ENCODE data around the gene SULT1E1.

Gene SULT1E1

GRCh38 chr4:69875576-69875975 is 15.6 kb upstream of the SULT1E1 start:
- peaks cover 7% of the 10 kb centered on the region for H3K4me1 ChIP-seq (ENCODE audit: control insufficient read depth, insufficient read depth, low read length)
- no peaks in the 10 kb centered on the region for H3K27me3 ChIP-seq (ENCODE audit: control insufficient read depth, insufficient read depth, low read length)
- H3K36me3 ChIP-seq (ENCODE audit: control insufficient read depth, insufficient read depth, low read length), result no peaks in the 10 kb centered on the region
- no peaks in the 10 kb centered on the region for H3K9me3 ChIP-seq (ENCODE audit: control insufficient read depth, low read length)
- no peak overlapping the region for H3K9ac ChIP-seq (ENCODE audit: low read length)
- H3K4me3 ChIP-seq (ENCODE audit: low read length), result no peak overlapping the region

GRCh38 chr4:69874507-69874906 is 14.6 kb upstream of the SULT1E1 start:
- Histone ChIP-seq H3K27me3 (ENCODE audit: control insufficient read depth, insufficient read depth, low read length) (no peaks in the 10 kb centered on the region), H3K4me3 (ENCODE audit: low read length) (no peak overlapping the region), H3K9ac (ENCODE audit: low read length) (no peak overlapping the region), H3K9me3 (ENCODE audit: control insufficient read depth, low read length) (no peaks in the 10 kb centered on the region), H3K36me3 (ENCODE audit: control insufficient read depth, insufficient read depth, low read length) (no peaks in the 10 kb centered on the region), H3K4me1 (ENCODE audit: control insufficient read depth, insufficient read depth, low read length) (peaks cover 7% of the 10 kb centered on the region)

- H3K36me3 ChIP-seq (ENCODE audit: control insufficient read depth, insufficient read depth, low read length), result no peaks in the 10 kb centered on the region
- H3K4me1 ChIP-seq (ENCODE audit: control insufficient read depth, insufficient read depth, low read length), result peaks cover 10% of the 10 kb centered on the region
- no peak overlapping the region for H3K4me3 ChIP-seq (ENCODE audit: low read length)
- no peaks in the 10 kb centered on the region for H3K9me3 ChIP-seq (ENCODE audit: control insufficient read depth, low read length)
- no peaks in the 10 kb centered on the region for H3K27me3 ChIP-seq (ENCODE audit: control insufficient read depth, insufficient read depth, low read length)
- no peak overlapping the region for H3K9ac ChIP-seq (ENCODE audit: low read length)
Measured at GRCh38 chr4:69861756-69862155, 1.8 kb upstream of the SULT1E1 start.

GRCh38 chr4:69860521-69861298 is 765 bp upstream of the SULT1E1 start:
- no peak overlapping the region for H3K4me3 ChIP-seq (ENCODE audit: low read length)
- H3K9me3 ChIP-seq (ENCODE audit: control insufficient read depth, low read length), result no peaks in the 10 kb centered on the region
- no peak overlapping the region for H3K9ac ChIP-seq (ENCODE audit: low read length)
- peaks cover 10% of the 10 kb centered on the region for H3K4me1 ChIP-seq (ENCODE audit: control insufficient read depth, insufficient read depth, low read length)
- H3K27me3 ChIP-seq (ENCODE audit: control insufficient read depth, insufficient read depth, low read length), result no peaks in the 10 kb centered on the region
- H3K36me3 ChIP-seq (ENCODE audit: control insufficient read depth, insufficient read depth, low read length), result no peaks in the 10 kb centered on the region

- Histone ChIP-seq H3K4me1 (ENCODE audit: control insufficient read depth, insufficient read depth, low read length) (peaks cover 10% of the 10 kb centered on the region), H3K27me3 (ENCODE audit: control insufficient read depth, insufficient read depth, low read length) (no peaks in the 10 kb centered on the region), H3K9ac (ENCODE audit: low read length) (no peak overlapping the region), H3K9me3 (ENCODE audit: control insufficient read depth, low read length) (no peaks in the 10 kb centered on the region), H3K4me3 (ENCODE audit: low read length) (no peak overlapping the region), H3K36me3 (ENCODE audit: control insufficient read depth, insufficient read depth, low read length) (no peaks in the 10 kb centered on the region)
Measured at GRCh38 chr4:69859140-69859685, 732 bp downstream of the SULT1E1 start.

GRCh38 chr4:69858690-69859089 is 1.3 kb downstream of the SULT1E1 start:
- H3K27me3 ChIP-seq (ENCODE audit: control insufficient read depth, insufficient read depth, low read length), result no peaks in the 10 kb centered on the region
- H3K36me3 ChIP-seq (ENCODE audit: control insufficient read depth, insufficient read depth, low read length), result no peaks in the 10 kb centered on the region
- H3K4me1 ChIP-seq (ENCODE audit: control insufficient read depth, insufficient read depth, low read length), result peaks cover 10% of the 10 kb centered on the region
- H3K9ac ChIP-seq (ENCODE audit: low read length), result no peak overlapping the region
- H3K4me3 ChIP-seq (ENCODE audit: low read length), result no peak overlapping the region
- no peaks in the 10 kb centered on the region for H3K9me3 ChIP-seq (ENCODE audit: control insufficient read depth, low read length)

- H3K36me3 ChIP-seq (ENCODE audit: control insufficient read depth, insufficient read depth, low read length), result no peaks in the 10 kb centered on the region
- H3K9ac ChIP-seq (ENCODE audit: low read length), result no peak overlapping the region
- H3K4me3 ChIP-seq (ENCODE audit: low read length), result no peak overlapping the region
- peaks cover 10% of the 10 kb centered on the region for H3K4me1 ChIP-seq (ENCODE audit: control insufficient read depth, insufficient read depth, low read length)
- H3K9me3 ChIP-seq (ENCODE audit: control insufficient read depth, low read length), result no peaks in the 10 kb centered on the region
- no peaks in the 10 kb centered on the region for H3K27me3 ChIP-seq (ENCODE audit: control insufficient read depth, insufficient read depth, low read length)
Measured at GRCh38 chr4:69855822-69856221, 4.1 kb downstream of the SULT1E1 start.

- Histone ChIP-seq H3K4me3 (ENCODE audit: low read length) (no peak overlapping the region), H3K4me1 (ENCODE audit: control insufficient read depth, insufficient read depth, low read length) (no peaks in the 10 kb centered on the region), H3K9me3 (ENCODE audit: control insufficient read depth, low read length) (no peaks in the 10 kb centered on the region), H3K36me3 (ENCODE audit: control insufficient read depth, insufficient read depth, low read length) (no peaks in the 10 kb centered on the region), H3K9ac (ENCODE audit: low read length) (no peak overlapping the region), H3K27me3 (ENCODE audit: control insufficient read depth, insufficient read depth, low read length) (no peaks in the 10 kb centered on the region)
Measured at GRCh38 chr4:69849969-69850368, 10.0 kb downstream of the SULT1E1 start.

DNA sequence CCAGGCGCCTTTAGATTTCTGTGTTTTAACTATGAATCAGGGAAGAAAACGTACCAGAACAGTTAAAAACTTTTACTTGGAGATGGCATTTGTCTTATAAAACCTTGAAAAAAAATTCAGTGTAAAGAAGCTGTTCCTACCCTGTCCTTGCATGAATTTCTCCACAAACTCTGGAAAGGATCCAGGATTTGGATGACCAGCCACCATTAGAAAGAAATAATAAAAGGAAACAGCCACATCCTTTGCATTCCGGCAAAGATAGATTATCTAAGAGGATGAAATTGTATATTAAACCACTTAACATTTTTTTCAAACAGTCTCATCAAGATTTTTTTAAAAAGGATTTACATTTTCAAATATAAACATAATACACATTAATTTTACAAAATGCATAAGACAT is 10.6 kb downstream of the SULT1E1 start:
- Histone ChIP-seq H3K9me3 (ENCODE audit: control insufficient read depth, low read length) (no peaks in the 10 kb centered on the region), H3K4me3 (ENCODE audit: low read length) (no peak overlapping the region), H3K27me3 (ENCODE audit: control insufficient read depth, insufficient read depth, low read length) (no peaks in the 10 kb centered on the region), H3K4me1 (ENCODE audit: control insufficient read depth, insufficient read depth, low read length) (peaks cover 5% of the 10 kb centered on the region), H3K9ac (ENCODE audit: low read length) (no peak overlapping the region), H3K36me3 (ENCODE audit: control insufficient read depth, insufficient read depth, low read length) (no peaks in the 10 kb centered on the region)

GRCh38 chr4:69848028-69848427 is 11.9 kb downstream of the SULT1E1 start:
- Histone ChIP-seq H3K4me1 (ENCODE audit: control insufficient read depth, insufficient read depth, low read length) (peaks cover 6% of the 10 kb centered on the region), H3K27me3 (ENCODE audit: control insufficient read depth, insufficient read depth, low read length) (no peaks in the 10 kb centered on the region), H3K4me3 (ENCODE audit: low read length) (no peak overlapping the region), H3K36me3 (ENCODE audit: control insufficient read depth, insufficient read depth, low read length) (no peaks in the 10 kb centered on the region), H3K9me3 (ENCODE audit: control insufficient read depth, low read length) (no peaks in the 10 kb centered on the region), H3K9ac (ENCODE audit: low read length) (no peak overlapping the region)

DNA sequence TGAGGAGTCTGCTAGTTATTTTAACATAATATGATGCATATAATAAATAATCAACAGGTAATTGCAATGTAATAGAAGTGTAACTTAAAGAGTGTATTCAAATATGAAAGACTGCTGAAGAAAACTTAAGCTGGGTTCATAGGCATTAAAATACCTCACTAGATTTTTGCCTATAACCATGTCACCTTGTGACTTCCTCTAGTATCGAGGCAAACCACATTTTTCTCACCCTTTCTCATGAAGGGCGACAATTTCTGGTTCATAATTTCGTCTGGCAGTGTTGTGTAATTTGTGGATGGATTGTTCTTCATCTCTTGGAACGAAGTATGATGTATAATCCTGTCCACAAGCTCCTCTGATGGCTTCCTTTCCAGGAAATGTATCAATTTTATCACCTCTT is 16.0 kb downstream of the SULT1E1 start:
- Histone ChIP-seq H3K4me3 (ENCODE audit: low read length) (no peak overlapping the region), H3K4me1 (ENCODE audit: control insufficient read depth, insufficient read depth, low read length) (peaks cover 6% of the 10 kb centered on the region), H3K36me3 (ENCODE audit: control insufficient read depth, insufficient read depth, low read length) (no peaks in the 10 kb centered on the region), H3K9ac (ENCODE audit: low read length) (no peak overlapping the region), H3K27me3 (ENCODE audit: control insufficient read depth, insufficient read depth, low read length) (no peaks in the 10 kb centered on the region), H3K9me3 (ENCODE audit: control insufficient read depth, low read length) (no peaks in the 10 kb centered on the region)

GRCh38 chr4:69843301-69843700 is 16.6 kb downstream of the SULT1E1 start:
- Histone ChIP-seq H3K27me3 (ENCODE audit: control insufficient read depth, insufficient read depth, low read length) (no peaks in the 10 kb centered on the region), H3K36me3 (ENCODE audit: control insufficient read depth, insufficient read depth, low read length) (no peaks in the 10 kb centered on the region), H3K4me3 (ENCODE audit: low read length) (no peak overlapping the region), H3K9me3 (ENCODE audit: control insufficient read depth, low read length) (no peaks in the 10 kb centered on the region), H3K4me1 (ENCODE audit: control insufficient read depth, insufficient read depth, low read length) (peaks cover 6% of the 10 kb centered on the region), H3K9ac (ENCODE audit: low read length) (no peak overlapping the region)
